Measurements from ENCODE around the gene CLCA2.
"Not testable (repeated sequence)": the region's sequence is repeated elsewhere in the genome, so short reads cannot be mapped to it uniquely, and the experiment has no call there.

The CLCA2 gene

GRCh38 chr1:86478416-86479156, 54.6 kb downstream of the CLCA2 start:
- Mint-ChIP-seq H3K9me3 (no peaks in the 10 kb centered on the region), H3K27me3 (no peaks in the 10 kb centered on the region), H3K36me3 (ENCODE audit: low read depth) (no peaks in the 10 kb centered on the region), H3K27ac (no peak overlapping the region), H3K4me1 (ENCODE audit: low read depth) (no peaks in the 10 kb centered on the region), H3K4me3 (no peak overlapping the region)

DNA sequence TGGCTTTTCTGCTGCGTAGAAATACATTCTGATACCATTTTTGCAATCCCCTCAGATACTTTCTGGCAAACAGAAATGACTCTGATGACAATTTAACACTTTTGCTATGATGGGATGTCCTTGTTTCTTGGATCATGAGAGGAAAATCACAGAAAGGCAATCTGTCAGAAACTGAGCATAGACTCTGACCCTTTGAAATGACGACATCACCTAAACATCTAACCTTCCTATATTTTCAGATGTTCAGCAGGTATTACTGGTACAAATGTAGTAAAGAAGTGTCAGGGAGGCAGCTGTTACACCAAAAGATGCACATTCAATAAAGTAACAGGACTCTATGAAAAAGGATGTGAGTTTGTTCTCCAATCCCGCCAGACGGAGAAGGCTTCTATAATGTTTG, 58.0 kb downstream of the CLCA2 start:
- no peaks in the 10 kb centered on the region for H3K36me3 Mint-ChIP-seq (ENCODE audit: low read depth)
- H3K27ac Mint-ChIP-seq, result no peak overlapping the region
- H3K4me1 Mint-ChIP-seq (ENCODE audit: low read depth), result no peaks in the 10 kb centered on the region
- no peaks in the 10 kb centered on the region for H3K27me3 Mint-ChIP-seq
- H3K4me3 Mint-ChIP-seq, result no peak overlapping the region
- no peaks in the 10 kb centered on the region for H3K9me3 Mint-ChIP-seq

DNA sequence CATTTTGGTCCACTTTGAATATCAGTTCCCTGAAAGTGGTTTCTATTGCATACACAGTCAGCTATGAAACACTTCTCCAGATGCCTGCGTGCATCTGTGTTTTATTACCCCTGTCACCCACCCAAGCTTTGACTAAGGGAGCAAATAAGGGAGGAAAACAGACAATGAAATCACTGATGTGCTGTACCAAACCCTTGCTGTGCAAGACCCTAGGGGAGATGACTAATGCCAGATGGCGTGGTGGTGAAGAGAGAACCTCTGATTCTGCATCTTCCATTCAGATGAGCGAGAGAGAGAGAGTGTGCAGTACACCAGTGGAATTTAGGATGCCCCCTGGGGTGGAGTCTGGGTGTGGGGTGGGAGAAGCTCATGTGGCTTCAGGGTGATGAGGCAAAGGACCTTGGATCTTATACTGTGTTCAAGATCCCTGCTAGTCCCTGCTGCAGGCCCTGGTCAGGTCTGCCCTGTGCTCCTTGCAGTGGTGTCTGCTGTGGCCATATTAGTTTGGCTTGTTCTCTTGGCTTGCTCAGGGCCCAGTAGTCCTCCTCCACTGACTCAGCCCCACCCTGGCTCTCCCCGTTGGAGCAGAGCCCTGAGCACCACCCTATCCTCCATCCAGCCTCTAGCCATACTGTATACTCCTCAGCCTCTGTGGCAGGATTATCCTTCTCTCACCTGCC, 63.3 kb downstream of the CLCA2 start:
- no peak overlapping the region for H3K4me3 Mint-ChIP-seq
- no peaks in the 10 kb centered on the region for H3K36me3 Mint-ChIP-seq (ENCODE audit: low read depth)
- no peaks in the 10 kb centered on the region for H3K4me1 Mint-ChIP-seq (ENCODE audit: low read depth)

DNA sequence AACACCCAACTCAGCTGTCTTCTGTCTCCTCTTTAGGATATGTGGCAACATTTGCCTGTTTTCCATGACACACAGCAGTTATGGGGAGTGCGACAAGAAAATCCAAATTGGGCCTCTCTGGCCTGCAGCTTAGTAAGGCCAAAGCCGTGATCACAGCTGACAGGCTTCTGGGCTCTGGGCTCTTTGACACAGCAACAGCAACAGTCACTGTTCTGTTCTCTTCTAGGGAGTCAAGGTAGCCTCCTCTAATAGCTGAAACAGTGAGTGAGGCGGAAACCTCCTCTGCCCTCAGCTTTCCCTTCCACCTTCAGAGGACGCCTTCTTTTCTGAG, 63.8 kb downstream of the CLCA2 start:
- Mint-ChIP-seq H3K27ac (no peak overlapping the region), H3K9me3 (no peaks in the 10 kb centered on the region), H3K4me1 (ENCODE audit: low read depth) (no peaks in the 10 kb centered on the region), H3K27me3 (no peaks in the 10 kb centered on the region), H3K4me3 (no peak overlapping the region), H3K36me3 (ENCODE audit: low read depth) (no peaks in the 10 kb centered on the region)

More for the DNA sequence above, 63.3 kb downstream of the CLCA2 start:
- Mint-ChIP-seq H3K27me3 (no peaks in the 10 kb centered on the region), H3K27ac (no peak overlapping the region), H3K9me3 (no peaks in the 10 kb centered on the region)

DNA sequence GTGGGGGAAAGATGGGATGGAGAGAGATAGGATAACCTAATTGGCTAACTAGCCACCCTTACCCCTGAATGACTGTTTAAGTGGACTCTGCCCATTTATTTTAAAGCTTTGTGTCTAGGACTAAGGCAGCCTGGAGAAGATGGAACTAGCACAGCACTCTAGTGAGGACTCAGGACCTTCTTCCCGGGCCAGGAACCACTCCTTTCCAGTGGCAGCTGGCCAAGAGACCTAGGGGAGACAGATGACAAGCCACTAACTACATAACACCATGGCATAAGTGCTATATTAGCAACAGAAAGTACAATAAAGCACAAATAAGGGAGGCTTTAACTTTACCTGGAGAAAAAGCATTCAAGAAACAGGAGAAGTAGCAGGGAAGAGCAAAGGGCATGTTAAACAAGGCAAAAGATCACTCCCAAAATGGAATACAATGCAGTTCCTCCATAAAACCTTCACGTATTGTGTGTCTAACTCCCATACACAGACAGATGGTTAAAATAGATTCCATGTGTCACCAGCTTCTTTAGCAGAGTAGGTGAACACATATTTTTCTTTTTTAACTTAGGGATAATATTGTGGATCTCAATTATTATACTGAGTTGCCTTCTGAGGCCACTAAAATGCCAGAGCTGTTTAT, 65.4 kb downstream of the CLCA2 start:
- Mint-ChIP-seq H3K27ac (no peak overlapping the region), H3K36me3 (ENCODE audit: low read depth) (no peaks in the 10 kb centered on the region), H3K4me3 (no peak overlapping the region), H3K27me3 (no peaks in the 10 kb centered on the region), H3K4me1 (ENCODE audit: low read depth) (no peaks in the 10 kb centered on the region), H3K9me3 (no peaks in the 10 kb centered on the region)

DNA sequence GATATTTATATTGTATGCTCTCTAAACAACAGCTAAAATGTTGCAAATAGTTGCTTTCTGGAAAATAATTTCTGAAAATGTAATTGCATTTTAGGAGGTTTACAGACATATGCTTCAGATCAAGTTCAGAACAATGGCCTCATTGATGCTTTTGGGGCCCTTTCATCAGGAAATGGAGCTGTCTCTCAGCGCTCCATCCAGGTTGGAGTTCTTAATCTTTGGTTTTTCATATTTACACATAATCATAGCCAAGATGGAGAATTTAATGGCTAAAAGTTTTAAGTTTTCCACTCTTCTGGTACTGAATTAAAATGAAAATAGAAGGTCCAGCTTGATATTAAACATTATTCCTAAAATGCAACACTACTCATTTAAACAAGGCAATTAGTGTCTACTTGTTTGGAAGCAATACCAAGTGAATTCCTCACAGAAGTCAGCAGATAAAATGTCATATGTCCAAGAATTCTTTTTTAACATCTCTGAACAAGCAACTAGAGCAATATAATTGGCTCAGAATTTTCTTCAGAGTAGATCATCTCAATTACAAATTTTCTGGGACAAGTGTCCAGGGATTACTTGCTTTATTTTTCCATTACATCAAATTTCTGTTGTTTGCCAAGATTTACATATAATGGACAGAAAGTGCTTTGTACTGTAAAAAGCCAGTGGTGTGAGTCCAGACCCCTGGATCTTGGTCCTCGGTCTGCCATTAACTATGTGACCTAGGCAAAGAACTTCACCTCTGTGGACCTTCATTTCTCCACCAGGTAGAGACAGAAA, 67.4 kb downstream of the CLCA2 start:
- Mint-ChIP-seq H3K4me1 (ENCODE audit: low read depth) (no peaks in the 10 kb centered on the region), H3K36me3 (ENCODE audit: low read depth) (no peaks in the 10 kb centered on the region), H3K27me3 (no peaks in the 10 kb centered on the region), H3K27ac (no peak overlapping the region), H3K9me3 (no peaks in the 10 kb centered on the region), H3K4me3 (no peak overlapping the region)

GRCh38 chr1:86498281-86498680, 74.3 kb downstream of the CLCA2 start:
- no peak overlapping the region for H3K4me3 Mint-ChIP-seq
- H3K27me3 Mint-ChIP-seq, result peaks cover 11% of the 10 kb centered on the region
- H3K27ac Mint-ChIP-seq, result no peak overlapping the region
- H3K9me3 Mint-ChIP-seq, result no peaks in the 10 kb centered on the region
- H3K36me3 Mint-ChIP-seq (ENCODE audit: low read depth), result no peaks in the 10 kb centered on the region
- H3K4me1 Mint-ChIP-seq (ENCODE audit: low read depth), result peaks cover 10% of the 10 kb centered on the region

- Mint-ChIP-seq H3K27ac (no peak overlapping the region), H3K4me1 (ENCODE audit: low read depth) (peaks cover 18% of the 10 kb centered on the region), H3K27me3 (peaks cover 12% of the 10 kb centered on the region), H3K4me3 (no peak overlapping the region), H3K36me3 (ENCODE audit: low read depth) (no peaks in the 10 kb centered on the region), H3K9me3 (no peaks in the 10 kb centered on the region)
These were observed 76.1 kb downstream of the CLCA2 start for GRCh38 chr1:86499987-86500593.

DNA sequence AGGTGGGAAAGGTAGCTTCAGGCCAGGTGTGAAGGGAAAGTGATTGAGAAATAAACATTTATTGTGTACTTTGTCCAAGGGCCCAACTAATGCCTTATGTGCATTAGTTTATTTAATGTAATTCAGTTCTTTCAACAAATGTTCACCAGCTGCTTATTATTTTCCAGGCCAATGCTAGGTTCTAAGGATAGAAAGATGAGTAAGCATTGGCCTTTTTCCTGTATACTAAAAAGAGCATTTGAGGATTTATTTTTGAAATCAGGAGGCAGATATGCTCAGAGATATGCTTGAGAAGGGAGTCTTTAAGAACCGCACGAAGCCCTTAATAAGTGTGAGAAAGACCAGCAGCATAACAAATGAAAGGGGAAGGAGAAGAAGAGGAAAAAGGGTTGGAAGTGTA, 76.7 kb downstream of the CLCA2 start:
- Mint-ChIP-seq H3K9me3 (no peaks in the 10 kb centered on the region), H3K27me3 (peaks cover 15% of the 10 kb centered on the region), H3K4me1 (ENCODE audit: low read depth) (peaks cover 18% of the 10 kb centered on the region), H3K27ac (no peak overlapping the region), H3K4me3 (no peak overlapping the region), H3K36me3 (ENCODE audit: low read depth) (no peaks in the 10 kb centered on the region)

GRCh38 chr1:86502125-86502646, 78.2 kb downstream of the CLCA2 start:
- not testable (repeated sequence) for H3K27ac Mint-ChIP-seq; H3K9me3 Mint-ChIP-seq; H3K36me3 Mint-ChIP-seq (ENCODE audit: low read depth)
- peak overlapping the region; percentile 84 for H3K4me3 Mint-ChIP-seq
- H3K4me1 Mint-ChIP-seq (ENCODE audit: low read depth), result peaks cover 18% of the 10 kb centered on the region
- H3K27me3 Mint-ChIP-seq, result peaks cover 15% of the 10 kb centered on the region

DNA sequence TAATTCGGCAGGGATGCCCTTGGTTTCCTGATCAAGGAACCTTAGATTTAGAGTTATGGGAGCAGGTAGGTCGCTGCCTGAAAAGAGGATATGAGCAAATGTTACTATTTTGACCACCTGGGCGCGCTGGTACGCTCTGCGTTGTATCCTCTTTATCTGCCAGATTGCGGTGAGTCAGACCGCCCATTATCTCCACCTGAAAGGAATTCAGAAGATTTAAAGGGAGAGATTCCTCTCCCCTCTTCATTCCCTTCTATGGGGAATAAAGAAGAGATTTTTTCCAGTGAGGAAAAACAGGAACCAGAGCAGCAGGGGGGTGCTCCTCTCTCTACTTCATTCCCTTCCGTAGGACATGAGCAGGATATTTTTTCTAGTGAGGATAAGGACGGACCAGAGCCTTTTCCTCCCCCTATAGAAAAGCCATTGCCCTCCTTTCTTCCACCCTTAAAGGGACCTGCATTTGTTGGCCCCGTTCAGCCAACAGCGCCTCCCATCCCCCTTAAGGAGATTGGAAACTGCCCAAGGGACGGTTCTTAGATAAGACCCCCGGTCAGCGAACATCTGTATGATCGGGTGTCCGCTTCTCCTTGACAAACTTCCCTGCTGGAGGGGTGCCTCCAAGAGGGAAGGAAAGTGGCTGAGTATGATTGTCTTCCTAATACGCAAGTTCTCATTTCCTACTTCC, 78.9 kb downstream of the CLCA2 start:
- H3K27ac Mint-ChIP-seq, result no peak overlapping the region
- no peaks in the 10 kb centered on the region for H3K36me3 Mint-ChIP-seq (ENCODE audit: low read depth)
- no peaks in the 10 kb centered on the region for H3K9me3 Mint-ChIP-seq

GRCh38 chr1:86503406-86504136, 79.6 kb downstream of the CLCA2 start:
- Mint-ChIP-seq H3K9me3 (no peaks in the 10 kb centered on the region), H3K27me3 (peaks cover 9% of the 10 kb centered on the region), H3K4me3 (peak overlapping the region; percentile 47), H3K4me1 (ENCODE audit: low read depth) (peaks cover 18% of the 10 kb centered on the region), H3K36me3 (ENCODE audit: low read depth) (no peaks in the 10 kb centered on the region), H3K27ac (no peak overlapping the region)

More for the DNA sequence above, 78.9 kb downstream of the CLCA2 start:
- Mint-ChIP-seq H3K4me1 (ENCODE audit: low read depth) (peaks cover 18% of the 10 kb centered on the region), H3K4me3 (peak overlapping the region; percentile 84), H3K27me3 (peaks cover 14% of the 10 kb centered on the region)

GRCh38 chr1:86504137-86504479, 80.1 kb downstream of the CLCA2 start:
- Mint-ChIP-seq H3K4me1 (ENCODE audit: low read depth) (peaks cover 18% of the 10 kb centered on the region), H3K27me3 (peaks cover 4% of the 10 kb centered on the region), H3K27ac (no peak overlapping the region), H3K9me3 (no peaks in the 10 kb centered on the region), H3K4me3 (peak overlapping the region; percentile 47), H3K36me3 (ENCODE audit: low read depth) (no peaks in the 10 kb centered on the region)
